HG03432 (cell line): Measurements from ENCODE around the gene RFX7.

Experiments
- ATAC-seq: cut with Tn5 transposase; IDR thresholded peaks from one replicate; pipeline ENCODE4 v1.9.1; 2021; ENCODE audit warnings: mild to moderate bottlenecking, moderate library complexity; ENCODE audit not compliant: unreplicated experiment

RFX7 gene

GRCh38 chr15:56052395-56053045, 191.2 kb downstream of the RFX7 start:
- peak; percentile 58 for ATAC-seq

GRCh38 chr15:56051676-56052075, 192.0 kb downstream of the RFX7 start:
- ATAC-seq = no peak

DNA sequence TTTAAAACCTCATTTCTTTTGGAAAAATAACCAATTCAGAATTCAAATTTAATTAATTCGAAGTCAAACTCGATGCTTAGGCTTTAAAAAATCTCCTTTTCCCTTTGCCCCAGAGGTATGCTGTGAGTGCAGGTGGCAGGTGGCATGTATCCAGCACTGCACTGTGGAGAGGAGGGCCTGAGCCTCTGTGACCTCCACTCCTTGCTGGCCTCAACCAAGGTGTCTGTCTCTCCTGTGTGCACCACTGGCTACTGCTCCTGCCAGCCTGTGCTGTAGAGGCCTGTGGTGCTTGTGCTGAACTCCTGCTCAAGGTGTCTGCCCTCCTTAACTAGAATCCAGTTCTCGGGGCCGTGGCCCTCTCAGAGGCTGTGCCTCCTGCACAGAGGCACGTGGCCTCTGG, 194.1 kb downstream of the RFX7 start:
- ATAC-seq = no peak

DNA sequence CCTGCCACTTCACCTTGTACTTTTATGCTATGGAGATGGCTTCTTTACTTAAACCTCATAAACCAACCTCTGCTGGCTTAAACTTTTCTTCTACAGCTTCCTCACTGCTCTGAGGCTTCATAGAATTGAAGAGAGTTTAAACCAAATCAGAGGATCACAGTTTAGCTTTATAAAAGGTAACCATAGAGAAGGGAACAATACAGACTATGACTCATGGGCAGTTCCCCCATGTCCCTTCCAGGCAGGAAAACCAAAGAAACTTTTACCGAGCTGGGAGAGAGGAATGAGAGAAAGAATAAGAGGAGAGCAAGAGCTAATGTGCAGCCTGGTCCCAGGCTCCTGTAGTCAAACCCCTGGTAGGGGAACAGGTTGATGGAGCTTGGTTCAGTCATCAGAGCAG, 196.3 kb downstream of the RFX7 start:
- no peak for ATAC-seq

DNA sequence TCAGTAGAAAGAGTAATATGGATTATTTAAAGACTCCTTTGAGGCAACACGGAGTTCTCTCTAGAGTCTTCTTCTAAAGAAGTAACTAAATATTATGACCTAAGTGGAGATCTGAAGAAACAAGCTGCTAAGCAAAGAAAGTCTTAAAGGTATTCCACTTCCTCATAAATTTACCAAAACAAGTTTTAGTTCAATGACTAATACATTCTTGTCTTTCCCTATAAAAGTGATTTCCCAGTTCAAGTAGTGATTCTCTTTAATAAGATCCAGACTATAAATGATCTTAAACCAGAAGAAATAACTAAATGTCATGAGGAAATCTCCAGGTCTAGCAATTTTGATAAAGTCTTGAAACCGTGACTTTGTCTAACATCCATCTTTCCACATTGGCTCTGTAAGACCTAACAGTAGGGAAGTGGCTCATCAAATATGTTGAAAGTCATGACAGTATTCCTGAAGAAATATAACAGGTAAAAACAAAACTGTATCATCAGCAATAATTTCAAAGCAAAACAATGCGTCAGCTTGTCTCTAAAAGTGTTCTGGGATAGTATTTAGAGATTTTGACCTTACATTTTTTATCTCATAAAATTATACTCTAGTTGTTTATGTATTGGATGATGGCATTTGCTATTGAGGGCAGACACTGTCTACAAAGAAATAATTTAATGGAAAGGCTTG, 198.5 kb downstream of the RFX7 start:
- no peak for ATAC-seq

GRCh38 chr15:56042982-56043980, 200.4 kb downstream of the RFX7 start:
- no peak for ATAC-seq

DNA sequence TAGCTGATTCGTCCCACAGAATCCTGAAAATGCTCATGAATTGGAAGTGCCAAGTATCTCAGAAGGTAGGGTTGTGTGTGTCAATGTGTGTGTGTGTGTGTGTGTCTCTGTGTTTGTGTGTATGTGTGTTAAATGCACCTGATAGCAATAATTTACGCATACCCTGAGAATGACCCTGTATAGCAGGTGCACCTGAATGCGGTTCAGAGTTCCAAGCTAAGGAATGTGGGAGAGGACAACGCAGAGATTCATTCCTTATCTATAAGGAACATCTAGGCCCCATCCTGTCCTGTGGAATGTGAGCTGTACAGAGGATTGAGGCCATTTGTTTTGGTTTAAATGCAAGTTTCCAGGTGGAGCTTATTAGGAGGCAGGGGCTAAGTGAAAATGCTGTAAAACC, 201.2 kb downstream of the RFX7 start:
- no peak for ATAC-seq

GRCh38 chr15:56042031-56042430, 201.6 kb downstream of the RFX7 start:
- no peak for ATAC-seq

DNA sequence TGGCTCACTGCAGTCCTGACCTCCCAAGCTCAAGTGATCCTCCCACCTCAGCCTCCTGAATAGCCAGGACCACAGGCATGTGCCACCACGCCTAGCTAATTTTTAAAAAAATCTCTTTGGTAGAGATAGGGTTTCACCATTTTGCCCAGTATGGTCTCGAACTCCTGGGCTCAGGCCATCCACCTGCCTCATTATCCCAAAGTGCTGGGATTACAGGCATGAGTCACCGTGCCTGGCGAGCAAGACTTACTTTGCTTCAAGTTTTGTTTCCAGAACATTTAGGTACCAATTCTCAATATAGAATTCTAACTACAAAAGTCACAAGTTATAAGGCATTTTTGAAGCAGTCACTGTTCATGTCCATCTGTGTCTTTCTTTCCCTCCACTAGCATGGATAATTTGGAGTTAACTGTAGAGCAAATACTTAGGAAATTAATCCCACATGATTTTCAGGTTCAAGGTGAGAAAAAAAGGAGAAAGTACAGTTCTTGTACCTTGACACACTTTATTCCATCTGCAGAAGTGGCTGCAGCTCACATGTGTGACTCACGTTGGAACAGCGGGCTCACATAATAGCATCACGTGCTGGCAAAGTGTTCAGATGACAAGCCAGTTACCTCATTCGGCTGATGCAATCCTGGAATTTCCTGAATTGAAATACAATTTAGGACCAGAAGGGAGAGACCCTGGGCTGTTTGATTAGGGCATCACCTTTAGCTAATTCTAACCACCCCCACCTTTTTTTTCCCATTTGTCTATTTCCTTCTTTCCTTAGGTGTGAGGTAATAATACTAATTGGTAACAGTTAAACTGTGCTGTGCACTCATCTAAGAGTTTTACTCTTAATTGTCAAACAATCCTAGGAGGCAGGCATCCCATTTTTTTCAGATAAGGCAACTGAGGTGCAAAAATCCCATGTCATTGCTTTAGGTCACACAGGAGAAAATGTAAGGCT, 203.3 kb downstream of the RFX7 start:
- ATAC-seq = no peak

- no peak for ATAC-seq
These were observed 205.0 kb downstream of the RFX7 start for GRCh38 chr15:56038707-56039106.

DNA sequence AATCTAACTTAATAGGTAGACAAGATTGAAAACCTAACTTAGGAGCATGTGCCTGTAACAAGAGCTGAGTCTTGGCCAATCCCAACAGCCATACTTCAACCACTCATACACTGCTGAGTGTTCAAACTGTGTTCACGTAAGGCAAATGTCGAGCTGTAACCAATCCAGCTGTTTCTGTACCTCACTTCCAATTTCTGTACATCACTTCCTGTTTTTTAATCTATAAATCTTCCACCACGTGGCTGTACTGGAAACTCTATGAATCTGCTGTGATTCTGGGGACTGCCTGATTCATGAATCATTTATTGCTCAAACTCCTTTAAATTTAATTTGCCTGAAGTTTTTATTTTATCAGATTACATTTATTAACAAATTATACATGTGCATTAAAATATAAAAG, 205.7 kb downstream of the RFX7 start:
- ATAC-seq = no peak
